Psoas muscle (tissue), 8 donors: ENCODE measurements around the gene TNNT3. TPM values are rescaled to one million over a fixed set of nuclear protein-coding genes. Genes with fewer than 3 reads are reported as not detected.

ENCODE experiments used
- ATAC-seq, 4 donors: fragments of 200-7000 bp; cut with Tn5 transposase; one replicate each; pipeline ENCODE4 v1.9.1; 2020; ENCODE audit warnings: moderate library complexity in 3 of 4, mild to moderate bottlenecking in 2 of 4
- DNase-seq, 2 donors: peaks; one replicate each; pipeline ENCODE4 v3.0.0-alpha.2; 2020
- H3K27ac ChIP-seq: fragments of 200-600 bp; one replicate; pipeline ENCODE4 v1.8.0; 2022
- H3K27me3 ChIP-seq, 3 donors: fragments of 200-600 bp in 1 of 3; one replicate each; pipeline versions ENCODE4 v1.6.1 to v1.8.0; 2013 to 2022; ENCODE audit warnings: low read length in 2 of 3, mild to moderate bottlenecking in 2 of 3, moderate library complexity in 1 of 3; ENCODE audit not compliant: insufficient read depth in 3 of 3
- H3K36me3 ChIP-seq, 2 donors: fragments of 200-600 bp in 1 of 2; one replicate each; pipeline versions ENCODE4 v1.6.1 to v1.8.0; 2013 to 2022; ENCODE audit warnings: low read depth in 1 of 2, mild to moderate bottlenecking in 1 of 2, moderate library complexity in 1 of 2; ENCODE audit not compliant: insufficient read depth in 1 of 2
- H3K4me1 ChIP-seq: fragments of 200-600 bp; one replicate; pipeline ENCODE4 v1.8.0; 2022
- H3K4me3 ChIP-seq: fragments of 200-600 bp; one replicate; pipeline ENCODE4 v1.8.0; 2022; ENCODE audit warnings: mild to moderate bottlenecking
- H3K9me3 ChIP-seq: fragments of 200-600 bp; one replicate; pipeline ENCODE4 v1.8.0; 2022
- CTCF ChIP-seq: fragments of 200-600 bp; IDR thresholded peaks from one replicate; pipeline ENCODE4 v1.8.0; 2022; ENCODE audit warnings: antibody characterized with exemption
- WGBS, 3 donors: extraction: QIAGEN DNeasy Blood & Tissue Kit; methylation state at CpG; one replicate each; pipeline versions ENCODE4 v1.1.6 to v1.1.7; 2013; 5-methylcytosine and 5-hydroxymethylcytosine counted together
- intact Hi-C, 2 donors: fragments of 100-400 bp; cut with DNase I; formaldehyde crosslinking; loops; one replicate each; pipeline versions ENCODE4 v1.11.0 to v1.14.2; 2022
- polyA plus RNA-seq, 3 donors: library from polyadenylated mRNA; stranded (reverse); fragments of 200-250 nt; gene quantifications; one replicate each; pipeline ENCODE4 v1.2.3, GENCODE V29; 2013
- total RNA-seq, 4 donors: library from RNA; stranded (reverse); fragmentation: NEBNext Ultra II Directional in 2 of 4; extraction: Animal tissue kit (Norgen Biotek cat#: 25700) in 2 of 4; gene quantifications; one replicate each; pipeline versions ENCODE4 v1.2.1 to v1.2.4, GENCODE V29; 2021 to 2023
- donor health status: healthy with polysubstance abuse.
- donor health status: DM: no; HTN: no; CAD: no; lungs with moderate emphysema.
- donor health status: Bipolar disorder and iron deficiency.
- donor health status: healthy.
- donor health status: DM: yes; HTN: yes; CAD: no.
- donor health status: DM: no; HTN: no; CAD: no.
- donor health status: DM: no; HTN: no; CAD: no.
- donor health status: DM: yes; HTN: yes; CAD: no.

Gene TNNT3
- total and polyA plus RNA-seq, 7 donors, result 1,367 to 7,638 (median 3,289) TPM

- Histone ChIP-seq H3K9me3 (no peaks in the 10 kb centered on the region), H3K4me1 (no peaks in the 10 kb centered on the region), H3K4me3 (no peak overlapping the region), H3K27ac (no peak overlapping the region), H3K27me3 (no peaks in the 10 kb centered on the region), H3K36me3 (no peaks in the 10 kb centered on the region)
- DNase-seq, result peak in 1 of 2 donors; percentile 40
- ATAC-seq, result no peak
- 55 to 84% methylated on average over 9 to 12 of the region's 12 CpGs; no CpG with 5 or more reads in 1 of the 3 donors for WGBS, 3 donors
- TF ChIP-seq CTCF, result no peak
- intact Hi-C loops, result no loop called here
Observed at GRCh38 chr11:1983601-1983961, 64.1 kb downstream of the TNNT3 start.

GRCh38 chr11:1987024-1987423 lies 67.5 kb downstream of the TNNT3 start:
- WGBS, 3 donors, result no CpG with 5 or more reads among the region's 6 CpGs
- no peaks in the 10 kb centered on the region for H3K9me3 ChIP-seq
- no peak overlapping the region for H3K27ac ChIP-seq
- intact Hi-C loops, result no loop called here
- no peaks in the 10 kb centered on the region for H3K27me3 ChIP-seq
- H3K36me3 ChIP-seq, result no peaks in the 10 kb centered on the region
- no peak overlapping the region for H3K4me3 ChIP-seq
- no peak for TF ChIP-seq CTCF
- no peak for DNase-seq
- ATAC-seq, result peak; percentile 20 to 67 (median 42)
- H3K4me1 ChIP-seq, result no peaks in the 10 kb centered on the region

- Histone ChIP-seq H3K4me1 (no peaks in the 10 kb centered on the region), H3K36me3 (no peaks in the 10 kb centered on the region), H3K4me3 (no peak overlapping the region), H3K27ac (no peak overlapping the region), H3K27me3 (no peaks in the 10 kb centered on the region), H3K9me3 (no peaks in the 10 kb centered on the region)
- intact Hi-C loops, result no loop called here
- no peak for DNase-seq
- no CpG with 5 or more reads among the region's 11 CpGs for WGBS, 3 donors
- no peak for ATAC-seq
- TF ChIP-seq CTCF, result no peak
Observed at GRCh38 chr11:1988174-1988573, 68.7 kb downstream of the TNNT3 start.

Other genes with a start within 250 kb of the TNNT3 start
- not detected for gene KRTAP5-6, start 222.5 kb upstream of the TNNT3 start, total RNA-seq
- gene KRTAP5-6, start 222.5 kb upstream of the TNNT3 start, polyA plus RNA-seq, result not detected
- 1 to 10 TPM; 1.6 to 6.1 (median 2.7) TPM for gene IFITM10, start 169.1 kb upstream of the TNNT3 start, total RNA-seq
- 1 to 10 TPM in 1 of 3 donors, under 1 TPM in 2; 0.70 to 1.2 (median 0.83) TPM for gene IFITM10, start 169.1 kb upstream of the TNNT3 start, polyA plus RNA-seq
- 100 to 1,000 TPM; 343 to 950 (median 608) TPM for gene CTSD, start 155.8 kb upstream of the TNNT3 start, total RNA-seq
- 1,000 to 10,000 TPM in 2 of 3 donors, 100 to 1,000 TPM in 1; 674 to 1,317 (median 1,217) TPM for gene CTSD, start 155.8 kb upstream of the TNNT3 start, polyA plus RNA-seq
- under 1 TPM in 1 of 4 donors, not detected in 3; 0.28 TPM for gene SYT8, start 84.7 kb upstream of the TNNT3 start, total RNA-seq
- under 1 TPM in 2 of 3 donors, not detected in 1; 0.04 to 0.06 TPM for gene SYT8, start 84.7 kb upstream of the TNNT3 start, polyA plus RNA-seq
- gene TNNI2, start 80.7 kb upstream of the TNNT3 start, total RNA-seq, result 1,000 to 10,000 TPM in 3 of 4 donors, 100 to 1,000 TPM in 1; 985 to 3,047 (median 2,750) TPM
- 1,000 to 10,000 TPM; 1,614 to 6,537 (median 3,259) TPM for gene TNNI2, start 80.7 kb upstream of the TNNT3 start, polyA plus RNA-seq
- 10 to 100 TPM; 14.4 to 27.1 (median 19.1) TPM for gene LSP1, start 66.6 kb upstream of the TNNT3 start, total RNA-seq
- 10 to 100 TPM in 1 of 3 donors, 1 to 10 TPM in 2; 7.5 to 11.5 (median 9.4) TPM for gene LSP1, start 66.6 kb upstream of the TNNT3 start, polyA plus RNA-seq
- gene PRR33, start 27.8 kb upstream of the TNNT3 start, total RNA-seq, result 1 to 10 TPM; 1.6 to 8.9 (median 2.4) TPM
- under 1 TPM; 0.16 to 1.00 (median 0.61) TPM for gene PRR33, start 27.8 kb upstream of the TNNT3 start, polyA plus RNA-seq
- 10 to 100 TPM; 46.3 to 91.8 (median 66.9) TPM for gene MRPL23, start 27.6 kb downstream of the TNNT3 start, total RNA-seq
- gene MRPL23, start 27.6 kb downstream of the TNNT3 start, polyA plus RNA-seq, result 100 to 1,000 TPM in 2 of 3 donors, 10 to 100 TPM in 1; 75.4 to 163 (median 130) TPM
- gene H19, start 78.1 kb downstream of the TNNT3 start, total RNA-seq, result over 10,000 TPM in 1 of 4 donors, 1,000 to 10,000 TPM in 3; 2,069 to 10,740 (median 4,409) TPM
- 1,000 to 10,000 TPM; 1,446 to 5,104 (median 4,933) TPM for gene H19, start 78.1 kb downstream of the TNNT3 start, polyA plus RNA-seq
- 100 to 1,000 TPM in 3 of 4 donors, 10 to 100 TPM in 1; 60.2 to 471 (median 119) TPM for gene IGF2, start 219.7 kb downstream of the TNNT3 start, total RNA-seq
- gene IGF2, start 219.7 kb downstream of the TNNT3 start, polyA plus RNA-seq, result 10 to 100 TPM in 2 of 3 donors, 1 to 10 TPM in 1; 5.9 to 38.4 (median 14.6) TPM
- gene INS, start 241.5 kb downstream of the TNNT3 start, total RNA-seq, result not detected
- gene INS, start 241.5 kb downstream of the TNNT3 start, polyA plus RNA-seq, result 1 to 10 TPM in 1 of 3 donors, under 1 TPM in 1, not detected in 1; 0.65 to 2.8 TPM